NCI-H82 (cell line): Measurements from ENCODE around the gene CDX1.

ENCODE experiments used
- DNase-seq: peaks from one replicate; lab custom pipeline; 2025; lab: John Stamatoyannopoulos, UW

Gene CDX1

GRCh38 chr5:150131978-150132694 lies 34.4 kb upstream of the CDX1 start:
- no peak for DNase-seq

- DNase-seq: no peak
Observed at GRCh38 chr5:150132740-150133139, 33.8 kb upstream of the CDX1 start.

GRCh38 chr5:150133581-150134197 lies 32.9 kb upstream of the CDX1 start:
- DNase-seq: no peak

GRCh38 chr5:150134198-150134588 lies 32.4 kb upstream of the CDX1 start:
- peak; percentile 67 for DNase-seq

- DNase-seq: no peak
Observed at GRCh38 chr5:150135557-150136304, 30.8 kb upstream of the CDX1 start.

- no peak for DNase-seq
Observed at GRCh38 chr5:150136305-150137167, 30.0 kb upstream of the CDX1 start.

- DNase-seq: no peak
Observed at GRCh38 chr5:150137168-150137957, 29.2 kb upstream of the CDX1 start.

GRCh38 chr5:150137997-150138396 lies 28.6 kb upstream of the CDX1 start:
- DNase-seq: no peak

GRCh38 chr5:150138551-150139265 lies 27.9 kb upstream of the CDX1 start:
- DNase-seq: no peak

GRCh38 chr5:150139334-150139733 lies 27.2 kb upstream of the CDX1 start:
- DNase-seq: no peak

- DNase-seq: no peak
Observed at GRCh38 chr5:150140830-150141229, 25.7 kb upstream of the CDX1 start.

- DNase-seq: no peak
Observed at GRCh38 chr5:150141544-150142184, 24.9 kb upstream of the CDX1 start.

- DNase-seq: no peak
Observed at GRCh38 chr5:150142185-150142958, 24.2 kb upstream of the CDX1 start.

- DNase-seq: no peak
Observed at GRCh38 chr5:150142959-150143349, 23.6 kb upstream of the CDX1 start.

- DNase-seq: peak; percentile 10
Observed at GRCh38 chr5:150143350-150144245, 23.0 kb upstream of the CDX1 start.

GRCh38 chr5:150144246-150144801 lies 22.3 kb upstream of the CDX1 start:
- no peak for DNase-seq

GRCh38 chr5:150144879-150145278 lies 21.7 kb upstream of the CDX1 start:
- no peak for DNase-seq

- no peak for DNase-seq
Observed at GRCh38 chr5:150146235-150146634, 20.3 kb upstream of the CDX1 start.
